Measurements from ENCODE around the gene ATP5MG.
"Not testable (repeated sequence)": the region's sequence is repeated elsewhere in the genome, so short reads cannot be mapped to it uniquely, and the experiment has no call there.

Gene ATP5MG

GRCh38 chr11:118412921-118413320, 11.5 kb downstream of the ATP5MG start:
- H3K79me2 ChIP-seq (ENCODE audit: insufficient read depth, low read length): no peaks in the 10 kb centered on the region
- H3K9me3 ChIP-seq (ENCODE audit: low read length): no peaks in the 10 kb centered on the region
- no peaks in the 10 kb centered on the region for H3K27me3 ChIP-seq (ENCODE audit: insufficient read depth, low read length)
- H3K4me1 ChIP-seq (ENCODE audit: insufficient read depth, low read length, severe bottlenecking): peaks cover 16% of the 10 kb centered on the region
- H4K20me1 ChIP-seq (ENCODE audit: insufficient read depth, low read length): no peaks in the 10 kb centered on the region
- TF ChIP-seq EZH2 (IDR thresholded peaks at IDR 0.05; ENCODE audit: borderline replicate concordance, low read length): no peak
- no peak for TF ChIP-seq CTCF (IDR thresholded peaks at IDR 0.05; ENCODE audit: low read length)
- H3K27ac ChIP-seq (ENCODE audit: low read depth, low read length, poor library complexity, severe bottlenecking): no peak overlapping the region
- no peaks in the 10 kb centered on the region for H3K9me2 ChIP-seq (ENCODE audit: low read depth, low read length)
- no peak overlapping the region for H3K9ac ChIP-seq (ENCODE audit: low read length)
- no peaks in the 10 kb centered on the region for H3F3A ChIP-seq (ENCODE audit: insufficient read depth, low read length)
- peaks cover 24% of the 10 kb centered on the region for H3K36me3 ChIP-seq (ENCODE audit: insufficient read depth, low read length)
- no peak overlapping the region for H2AFZ ChIP-seq (ENCODE audit: low read length)
- no peak overlapping the region for H3K4me3 ChIP-seq (ENCODE audit: low read depth, low read length, poor library complexity, severe bottlenecking)
- no peak overlapping the region for H3K4me2 ChIP-seq (ENCODE audit: low read length)

- Histone ChIP-seq H3K36me3 (ENCODE audit: insufficient read depth, low read length) (peaks cover 4% of the 10 kb centered on the region; the same call in 1 of the 2 replicates), H3K9me2 (ENCODE audit: low read depth, low read length) (no peaks in the 10 kb centered on the region), H2AFZ (ENCODE audit: low read length) (no peak overlapping the region), H3K27me3 (ENCODE audit: insufficient read depth, low read length) (no peaks in the 10 kb centered on the region), H3K9ac (ENCODE audit: low read length) (no peak overlapping the region), H3K4me3 (ENCODE audit: low read depth, low read length, poor library complexity, severe bottlenecking) (no peak overlapping the region), H3K27ac (ENCODE audit: low read depth, low read length, poor library complexity, severe bottlenecking) (no peak overlapping the region), H4K20me1 (ENCODE audit: insufficient read depth, low read length) (no peaks in the 10 kb centered on the region), H3K4me2 (ENCODE audit: low read length) (no peak overlapping the region), H3F3A (ENCODE audit: insufficient read depth, low read length) (no peaks in the 10 kb centered on the region), H3K79me2 (ENCODE audit: insufficient read depth, low read length) (no peaks in the 10 kb centered on the region), H3K4me1 (ENCODE audit: insufficient read depth, low read length, severe bottlenecking) (peaks cover 4% of the 10 kb centered on the region), H3K9me3 (ENCODE audit: low read length) (no peaks in the 10 kb centered on the region)
- TF ChIP-seq CTCF (IDR thresholded peaks at IDR 0.05; ENCODE audit: low read length) (no peak), EZH2 (IDR thresholded peaks at IDR 0.05; ENCODE audit: borderline replicate concordance, low read length) (no peak)
These were observed 13.8 kb downstream of the ATP5MG start for GRCh38 chr11:118415062-118415738.

- Histone ChIP-seq H3K27me3 (ENCODE audit: insufficient read depth, low read length) (no peaks in the 10 kb centered on the region), H2AFZ (ENCODE audit: low read length) (no peak overlapping the region), H3K9me3 (ENCODE audit: low read length) (no peaks in the 10 kb centered on the region), H3K36me3 (ENCODE audit: insufficient read depth, low read length) (no peaks in the 10 kb centered on the region), H3K79me2 (ENCODE audit: insufficient read depth, low read length) (no peaks in the 10 kb centered on the region), H3K4me2 (ENCODE audit: low read length) (no peak overlapping the region), H3F3A (ENCODE audit: insufficient read depth, low read length) (no peaks in the 10 kb centered on the region), H3K9ac (ENCODE audit: low read length) (no peak overlapping the region), H3K4me1 (ENCODE audit: insufficient read depth, low read length, severe bottlenecking) (no peaks in the 10 kb centered on the region), H4K20me1 (ENCODE audit: insufficient read depth, low read length) (no peaks in the 10 kb centered on the region), H3K27ac (ENCODE audit: low read depth, low read length, poor library complexity, severe bottlenecking) (no peak overlapping the region), H3K4me3 (ENCODE audit: low read depth, low read length, poor library complexity, severe bottlenecking) (no peak overlapping the region), H3K9me2 (ENCODE audit: low read depth, low read length) (no peaks in the 10 kb centered on the region)
- no peak for TF ChIP-seq EZH2 (IDR thresholded peaks at IDR 0.05; ENCODE audit: borderline replicate concordance, low read length)
- TF ChIP-seq CTCF (IDR thresholded peaks at IDR 0.05; ENCODE audit: low read length): no peak
These were observed 14.3 kb downstream of the ATP5MG start for GRCh38 chr11:118415739-118416068.

GRCh38 chr11:118416900-118417299, 15.5 kb downstream of the ATP5MG start:
- H3K4me1 ChIP-seq (ENCODE audit: insufficient read depth, low read length, severe bottlenecking); H3K4me3 ChIP-seq (ENCODE audit: low read depth, low read length, poor library complexity, severe bottlenecking); H3K9ac ChIP-seq (ENCODE audit: low read length); H4K20me1 ChIP-seq (ENCODE audit: insufficient read depth, low read length); H3F3A ChIP-seq (ENCODE audit: insufficient read depth, low read length); H3K9me2 ChIP-seq (ENCODE audit: low read depth, low read length); H3K4me2 ChIP-seq (ENCODE audit: low read length); H2AFZ ChIP-seq (ENCODE audit: low read length); H3K9me3 ChIP-seq (ENCODE audit: low read length); H3K27ac ChIP-seq (ENCODE audit: low read depth, low read length, poor library complexity, severe bottlenecking); H3K36me3 ChIP-seq (ENCODE audit: insufficient read depth, low read length); H3K79me2 ChIP-seq (ENCODE audit: insufficient read depth, low read length); H3K27me3 ChIP-seq (ENCODE audit: insufficient read depth, low read length): not testable (repeated sequence)

Data from OCI-LY1 (cell line).